Activated naive CD4-positive, alpha-beta T cell (primary cell): Measurements from ENCODE around the gene PAQR8.
"Not testable (repeated sequence)": the region's sequence is repeated elsewhere in the genome, so short reads cannot be mapped to it uniquely, and the experiment has no call there.

Experiments
- DNase-seq, 4 experiments: peaks; one replicate each; lab custom pipeline; 2025; lab: John Stamatoyannopoulos, UW

PAQR8 gene

GRCh38 chr6:52410979-52411378, 49.0 kb downstream of the PAQR8 start:
- DNase-seq, result no peak

DNA sequence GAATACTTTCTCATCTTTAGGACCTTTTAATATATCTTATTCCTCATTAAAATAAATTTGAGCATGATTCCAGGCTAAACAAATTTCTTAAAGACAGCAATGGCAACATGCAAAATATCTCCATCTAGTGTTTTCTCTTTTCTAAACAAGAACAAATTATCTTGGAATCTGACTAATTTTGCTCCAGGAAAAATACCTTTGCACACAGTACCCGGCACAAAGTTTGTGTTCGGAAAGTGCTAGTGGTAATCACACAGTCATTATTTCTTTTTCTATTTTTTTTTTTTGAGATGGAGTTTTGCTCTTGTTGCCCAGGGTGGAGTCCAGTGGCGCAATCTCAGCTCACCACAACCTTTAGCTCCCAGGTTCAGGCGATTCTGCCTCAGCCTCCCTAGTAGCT, 50.0 kb downstream of the PAQR8 start:
- DNase-seq, result no peak

GRCh38 chr6:52415333-52415732, 53.4 kb downstream of the PAQR8 start:
- DNase-seq, result no peak

GRCh38 chr6:52415917-52416628, 54.1 kb downstream of the PAQR8 start:
- DNase-seq, result no peak

GRCh38 chr6:52416629-52417151, 54.7 kb downstream of the PAQR8 start:
- DNase-seq, result no peak

DNA sequence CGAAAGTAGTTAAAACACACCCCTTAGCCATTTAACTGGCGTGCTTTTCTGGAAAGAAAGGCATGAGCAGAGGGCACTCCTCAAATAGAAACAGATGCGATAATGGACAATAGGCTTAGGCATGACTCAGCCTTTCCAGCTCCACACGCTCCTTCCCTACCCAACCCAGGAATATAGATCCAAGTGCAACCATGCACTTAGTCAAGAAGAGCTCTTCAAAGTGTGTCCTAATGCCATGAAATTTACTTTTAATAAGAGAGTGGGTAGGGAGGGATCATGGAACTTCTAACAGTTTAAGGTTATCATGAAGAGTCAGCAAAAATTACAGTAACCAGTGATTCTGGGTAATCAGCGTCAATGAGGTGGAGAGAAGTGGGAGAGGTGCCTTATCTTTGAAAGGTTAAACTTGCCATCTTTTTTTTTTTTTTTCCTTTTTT, 55.7 kb downstream of the PAQR8 start:
- no peak for DNase-seq

GRCh38 chr6:52418606-52419005, 56.7 kb downstream of the PAQR8 start:
- DNase-seq, result no peak

GRCh38 chr6:52419809-52420667, 58.1 kb downstream of the PAQR8 start, which contains the start of gene EFHC1:
TSS of gene EFHC1 (plus strand) at chr6:52420342. CDS start at chr6:52420411, 69 bp downstream.
- DNase-seq, result peak; percentile 94 to 97 (median 96)

DNA sequence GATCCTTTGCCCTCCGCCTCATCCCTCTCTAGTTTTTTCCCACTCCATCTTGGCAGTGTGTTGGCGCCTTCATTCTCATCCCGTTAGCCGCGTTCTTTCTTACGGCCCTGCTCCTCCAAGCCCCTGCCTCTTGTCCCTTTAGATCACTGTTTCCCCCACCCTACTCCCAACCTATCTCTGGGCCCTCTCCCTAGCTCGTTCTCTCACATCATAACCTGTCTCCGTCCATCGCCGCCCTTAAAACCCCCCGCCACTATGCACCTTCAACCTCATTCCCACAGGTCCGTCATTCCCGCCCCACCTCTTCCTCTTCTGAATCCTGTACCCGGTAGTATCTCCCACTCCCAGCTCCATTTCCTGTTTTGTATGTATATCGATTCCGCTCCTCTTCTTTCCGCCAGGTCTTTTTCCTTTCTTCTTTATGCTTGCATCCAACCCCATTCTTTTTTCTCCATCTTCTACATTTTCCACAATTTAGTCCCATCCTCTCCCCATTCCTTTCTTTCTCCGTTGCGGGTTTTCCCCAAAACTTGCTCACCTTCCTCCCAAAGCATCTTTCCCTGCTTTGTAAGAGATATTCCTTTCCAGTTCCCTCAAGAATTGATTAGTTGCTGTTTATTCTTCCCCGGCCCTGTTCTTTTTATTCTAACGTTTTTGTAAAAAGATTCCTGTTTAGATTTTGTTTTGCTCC, 58.9 kb downstream of the PAQR8 start:
- DNase-seq, result no peak

- no peak for DNase-seq
Measured at GRCh38 chr6:52422156-52422555, 60.2 kb downstream of the PAQR8 start.

- DNase-seq, result no peak
Measured at GRCh38 chr6:52423448-52423847, 61.5 kb downstream of the PAQR8 start.

GRCh38 chr6:52423971-52424381, 62.0 kb downstream of the PAQR8 start:
- no peak for DNase-seq

GRCh38 chr6:52424513-52424912, 62.6 kb downstream of the PAQR8 start:
- no peak for DNase-seq

DNA sequence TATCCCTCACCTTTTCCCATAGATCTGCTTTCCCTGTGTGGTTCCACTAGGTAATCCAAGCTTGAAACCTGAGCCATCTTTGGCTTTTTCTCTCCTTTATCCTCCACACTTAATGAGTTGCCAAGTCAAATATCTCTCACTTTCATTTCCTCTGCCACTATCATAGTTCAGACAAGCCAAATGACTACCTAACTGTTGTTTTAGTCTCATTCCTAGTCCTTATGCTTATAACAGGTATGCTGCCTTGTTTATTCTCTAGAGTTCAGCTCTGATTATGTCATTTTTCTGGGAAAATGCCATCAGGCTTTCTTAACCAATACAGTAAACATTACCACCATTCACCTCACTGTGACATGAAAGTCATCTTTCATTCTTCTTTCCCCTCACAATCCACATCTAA, 64.7 kb downstream of the PAQR8 start:
- no peak for DNase-seq

DNA sequence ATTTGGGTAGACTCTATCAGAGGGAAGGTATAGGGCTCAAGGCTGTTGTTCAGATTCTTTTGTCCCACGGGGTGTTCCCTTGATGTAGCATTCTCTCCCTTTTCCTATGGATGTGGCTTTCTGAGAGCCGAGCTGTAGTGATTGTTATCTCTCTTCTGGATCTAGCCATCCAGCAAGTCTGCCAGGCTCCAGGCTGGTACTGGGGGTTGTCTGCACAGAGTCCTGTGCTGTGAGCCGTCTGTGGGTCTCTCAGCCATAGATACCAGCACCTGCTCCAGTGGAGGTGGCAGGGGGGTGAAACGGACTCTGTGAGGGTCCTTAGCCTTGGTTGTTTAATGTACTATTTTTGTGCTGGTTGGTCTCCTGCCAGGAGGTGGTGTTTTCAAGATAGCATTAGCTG, 71.3 kb downstream of the PAQR8 start:
- DNase-seq, result not testable (repeated sequence)

DNA sequence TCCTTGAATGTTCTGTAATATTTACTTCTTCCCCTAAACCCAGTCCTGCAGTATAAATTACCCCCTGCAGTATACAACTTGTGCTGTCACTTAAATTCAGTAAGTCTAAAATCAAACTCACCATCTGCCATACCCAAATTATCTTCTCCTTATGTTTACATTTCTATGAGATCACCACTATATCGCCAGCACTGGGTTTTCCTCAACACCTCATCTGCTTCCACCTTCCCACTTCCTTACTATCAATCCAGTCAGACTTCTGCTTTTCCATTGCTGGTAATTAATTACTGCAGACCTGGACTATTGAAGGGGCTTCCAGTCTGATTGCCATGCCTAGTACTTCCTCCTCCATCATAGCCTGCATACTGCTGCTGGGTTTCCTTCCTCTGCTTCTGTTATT, 73.4 kb downstream of the PAQR8 start:
- no peak for DNase-seq

GRCh38 chr6:52438926-52439325, 77.0 kb downstream of the PAQR8 start:
- no peak for DNase-seq

DNA sequence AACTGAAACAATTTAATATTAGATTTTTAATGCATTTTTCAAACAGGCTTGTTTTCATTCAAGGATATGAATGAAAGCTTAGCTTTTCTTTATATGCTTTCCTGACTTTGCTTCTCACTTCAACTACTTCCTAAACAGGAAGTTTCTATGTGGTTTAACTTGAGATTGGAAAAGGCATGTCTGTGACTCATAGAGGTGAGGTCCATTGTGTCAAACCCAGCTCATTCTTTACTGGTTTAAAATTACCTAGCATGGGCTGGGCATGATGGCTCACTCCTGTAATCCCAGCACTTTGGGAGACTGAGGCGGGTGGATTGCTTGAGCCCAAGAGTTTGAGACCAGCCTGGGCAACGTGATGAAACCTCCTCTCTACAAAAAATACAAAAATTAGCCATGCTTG, 92.6 kb downstream of the PAQR8 start:
- no peak for DNase-seq

DNA sequence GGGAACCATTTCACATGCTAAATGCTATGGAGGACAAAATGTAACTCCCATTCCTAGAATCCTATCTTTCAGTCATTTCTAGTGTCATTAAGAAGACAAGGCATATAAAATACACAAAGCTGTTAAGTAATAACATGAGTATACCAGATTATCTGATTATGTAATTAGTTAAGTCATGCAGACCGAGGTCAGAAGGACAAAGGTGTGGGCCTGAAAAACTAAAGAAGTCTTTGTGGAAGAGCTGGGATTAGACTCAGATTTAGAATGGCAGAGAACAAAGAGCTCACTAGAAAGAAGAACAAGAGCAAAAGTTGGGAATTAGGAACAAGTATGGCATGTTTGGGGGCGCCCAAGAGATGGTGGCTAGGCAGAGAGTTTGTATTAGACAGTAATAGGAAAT, 95.1 kb downstream of the PAQR8 start:
- no peak for DNase-seq
